ENCODE results near the gene NUBP2. TPM values are rescaled to one million over a fixed set of nuclear protein-coding genes. Genes with fewer than 3 reads are reported as not detected.

The NUBP2 gene
- polyA plus RNA-seq, 1 of the 3 experiments (the other 2 are of a cell fraction): 73.2 TPM

- TF ChIP-seq RAD21 (IDR thresholded peaks at IDR 0.05; ENCODE audit: low read length) (no peak), JUND (IDR thresholded peaks at IDR 0.05) (no peak), TAF1 (IDR thresholded peaks at IDR 0.05; ENCODE audit: borderline replicate concordance, low read depth, low read length) (no peak), TEAD4 (IDR thresholded peaks at IDR 0.05; ENCODE audit: borderline replicate concordance, insufficient read depth) (no peak)
These were observed 39.3 kb downstream of the NUBP2 start (continued) for GRCh38 chr16:1821861-1822611.

- Histone ChIP-seq H3K27ac (ENCODE audit: low read depth in 2 of 2, low read length in 1 of 2) (no peak overlapping the region), H3F3A (replicated peaks; ENCODE audit: insufficient read depth) (no peaks in the 10 kb centered on the region), H3K9me3 (no peaks in the 10 kb centered on the region), H3K4me1 (ENCODE audit: control insufficient read depth in 1 of 2, insufficient read depth in 2 of 2, low read depth in 1 of 2, low read length in 1 of 2) (peaks cover 0 to 8% of the 10 kb centered on the region in 2 experiments; a peak in 1 of 4 replicates), H3K27me3 (ENCODE audit: insufficient read depth) (no peaks in the 10 kb centered on the region), H3K4me3 (ENCODE audit: low read depth in 2 of 2, low read length in 1 of 2) (no peak overlapping the region), H3K79me2 (ENCODE audit: insufficient read depth) (peaks cover 37% of the 10 kb centered on the region), H3K36me3 (replicated peaks in 1 of 2; ENCODE audit: control insufficient read depth in 1 of 2, insufficient read depth in 2 of 2, low read length in 1 of 2) (peaks cover 0 to 4% of the 10 kb centered on the region in 2 experiments), H3K9me2 (no peaks in the 10 kb centered on the region), H4K20me1 (ENCODE audit: insufficient read depth) (no peaks in the 10 kb centered on the region), H3K4me2 (no peak overlapping the region), H2AFZ (ENCODE audit: low read depth) (no peak overlapping the region), H3K9ac (no peak overlapping the region)
- no peak for DNase-seq
- ChIA-PET CTCF (interaction anchor here (2.6 kb wide), 1 partner anchor 106 kb away, joined by 7 read pairs; no protein-coding TSS in a partner anchor), POLR2A (no interaction called here)
- 92% methylated on average over 10 of the region's 16 CpGs for WGBS (ENCODE audit: low lambda C conversion rate)
- TF ChIP-seq EZH2phosphoT487 (IDR thresholded peaks at IDR 0.05; ENCODE audit: borderline replicate concordance, low read depth): no peak
- no peak for TF ChIP-seq NRF1 (IDR thresholded peaks at IDR 0.05; ENCODE audit: low read depth, low read length)
- TF ChIP-seq RFX5 (IDR thresholded peaks at IDR 0.05; ENCODE audit: low read length): no peak
- no peak for TF ChIP-seq RXRA (IDR thresholded peaks at IDR 0.05; ENCODE audit: borderline replicate concordance, low read depth)
- TF ChIP-seq PBX3 (IDR thresholded peaks at IDR 0.05): no peak
- TF ChIP-seq JUND (IDR thresholded peaks at IDR 0.05): no peak
These were observed 40.0 kb downstream of the NUBP2 start for GRCh38 chr16:1822801-1823200.

- peaks cover 0 to 12% of the 10 kb centered on the region in 2 experiments; a peak in 2 of 4 replicates for H3K4me1 ChIP-seq (ENCODE audit: control insufficient read depth in 1 of 2, insufficient read depth in 2 of 2, low read depth in 1 of 2, low read length in 1 of 2)
- no peaks in the 10 kb centered on the region for H3K27me3 ChIP-seq (ENCODE audit: insufficient read depth)
- TF ChIP-seq ELF1 (IDR thresholded peaks at IDR 0.05) (no peak), POLR2AphosphoS5 (IDR thresholded peaks at IDR 0.05; ENCODE audit: low read depth, low read length) (no peak), RAD21 (IDR thresholded peaks at IDR 0.05; ENCODE audit: low read length) (peak; percentile 33; the same call in 1 of the 2 replicates), CTCF (IDR thresholded peaks at IDR 0.05) (peak; percentile 22; the same call in 1 of the 2 replicates)
- DNase-seq: no peak
- H3K27ac ChIP-seq (ENCODE audit: low read depth in 2 of 2, low read length in 1 of 2): no peak overlapping the region
- no peak overlapping the region for H2AFZ ChIP-seq (ENCODE audit: low read depth)
- H3K9ac ChIP-seq: no peak overlapping the region
- WGBS (ENCODE audit: low lambda C conversion rate): 81% methylated on average over 9 of the region's 9 CpGs
- no peak overlapping the region; a peak in 1 of 4 replicates for H3K4me3 ChIP-seq (ENCODE audit: low read depth in 2 of 2, low read length in 1 of 2)
- POLR2A ChIA-PET: no interaction called here
- CTCF ChIA-PET: interaction anchor here (1.1 to 2.6 kb wide), 2 partner anchors 41 to 105 kb away, joined by 3 to 7 read pairs; partner anchors contain the start of genes NUBP2 and SPSB3
- peaks cover 47% of the 10 kb centered on the region for H3K79me2 ChIP-seq (ENCODE audit: insufficient read depth)
- no peaks in the 10 kb centered on the region for H3K9me2 ChIP-seq
- no peak overlapping the region for H3K4me2 ChIP-seq
- H3K36me3 ChIP-seq (replicated peaks in 1 of 2; ENCODE audit: control insufficient read depth in 1 of 2, insufficient read depth in 2 of 2, low read length in 1 of 2): peaks cover 4 to 7% of the 10 kb centered on the region in 2 experiments
- H4K20me1 ChIP-seq (ENCODE audit: insufficient read depth): no peaks in the 10 kb centered on the region
- no peaks in the 10 kb centered on the region for H3K9me3 ChIP-seq
- H3F3A ChIP-seq (replicated peaks; ENCODE audit: insufficient read depth): no peaks in the 10 kb centered on the region
These were observed 41.1 kb downstream of the NUBP2 start for GRCh38 chr16:1823821-1824220.

Data from SK-N-SH (cell line).